A549 (cell line): ENCODE measurements around the gene BANP. TPM values are rescaled to one million over a fixed set of nuclear protein-coding genes. Genes with fewer than 3 reads are reported as not detected.
"Not testable (repeated sequence)": the region's sequence is repeated elsewhere in the genome, so short reads cannot be mapped to it uniquely, and the experiment has no call there.

Experiments used
- ATAC-seq, 2 experiments: fragments of 200-7000 bp in 1 of 2; fragments of >200 bp in 1 of 2; cut with Nextera tagmentation in 1 of 2; cut with Tn5 transposase in 1 of 2; 3 replicates each; pipeline versions ENCODE4 v1.8.0 to v1.9.1; 2018 to 2020; ENCODE audit warnings: mild to moderate bottlenecking in 1 of 2, moderate library complexity in 1 of 2
- CTCF ChIA-PET: fragments of 300-600 bp; sonication (Branson Sonifier 250); formaldehyde crosslinking; extraction: SDS; loops from one replicate; lab custom pipeline; 2021; ENCODE audit warnings: antibody characterized with exemption, inconsistent platforms; lab: Yijun Ruan, JAX
- POLR2A ChIA-PET: fragments of 350-600 bp; formaldehyde crosslinking; extraction: SDS; loops from one replicate; lab custom pipeline; 2021; ENCODE audit warnings: antibody characterized with exemption, inconsistent platforms; lab: Yijun Ruan, JAX
- DNase-seq, 2 experiments: peaks; one replicate each; pipeline versions ENCODE4 v3.0.0 to v3.0.0-alpha.2; 2011 to 2016; ENCODE audit warnings: low read depth in 1 of 2, low spot score in 1 of 2
- FAIRE-seq: peaks from 2 replicates; lab custom pipeline; 2011; peaks lifted over from hg19 to GRCh38; lab: Jason Lieb, UNC
- H3K27ac ChIP-seq, 2 experiments: fragments of >200 bp; sonication (Bioruptor Twin); formaldehyde crosslinking; 3 replicates each; pipeline ENCODE4 v1.5.1; 2016 to 2017
- H3K4me1 ChIP-seq: fragments of >200 bp; sonication (Bioruptor Twin); formaldehyde crosslinking; 3 replicates; pipeline ENCODE4 v1.6.1; 2016
- H3K4me2 ChIP-seq: fragments of >200 bp; sonication (Bioruptor Twin); formaldehyde crosslinking; 3 replicates; pipeline ENCODE4 v1.6.1; 2016
- H3K4me3 ChIP-seq: fragments of >200 bp; sonication (Bioruptor Twin); formaldehyde crosslinking; 3 replicates; pipeline ENCODE4 v1.5.1; 2016
- H3K9me3 ChIP-seq: fragments of >200 bp; sonication (Bioruptor Twin); formaldehyde crosslinking; 3 replicates; pipeline ENCODE4 v1.6.1; 2016
- ATOH8 ChIP-seq: fragments of 250-450 bp; sonication (Bioruptor Pico); IDR thresholded peaks from 2 replicates; pipeline ENCODE4 v1.5.0; 2020; ENCODE audit warnings: low read depth, mild to moderate bottlenecking, moderate library complexity
- CBX2 ChIP-seq: fragments of 200-600 bp; sonication (generic); IDR thresholded peaks from 2 replicates; pipeline ENCODE4 v1.6.1; 2016; ENCODE audit warnings: low read depth, mild to moderate bottlenecking, borderline replicate concordance
- CBX8 ChIP-seq: fragments of 200-600 bp; sonication (generic); IDR thresholded peaks from 2 replicates; pipeline ENCODE4 v1.6.1; 2016
- E2F6 ChIP-seq: IDR thresholded peaks from 2 replicates; pipeline ENCODE4 v1.6.1; 2012; ENCODE audit warnings: low read depth, borderline replicate concordance
- EHF ChIP-seq: fragments of 250-450 bp; sonication (Bioruptor Pico); IDR thresholded peaks from 2 replicates; pipeline ENCODE4 v1.5.0; 2020; ENCODE audit warnings: mild to moderate bottlenecking
- ELK1 ChIP-seq: fragments of 150-350 bp; IDR thresholded peaks from 2 replicates; pipeline ENCODE4 v1.6.1; 2014; ENCODE audit warnings: low read depth, mild to moderate bottlenecking, low read length
- EP300 ChIP-seq, 2 experiments: fragments of >200 bp; sonication (Bioruptor Twin); formaldehyde crosslinking; IDR thresholded peaks; 2 replicates in 1 of 2; 3 replicates in 1 of 2; pipeline ENCODE4 v1.6.1; 2016 to 2017
- ESRRA ChIP-seq: fragments of 150-350 bp; IDR thresholded peaks from 2 replicates; pipeline ENCODE4 v1.6.1; 2014; ENCODE audit warnings: mild to moderate bottlenecking, low read length, borderline replicate concordance
- FOSB ChIP-seq: fragments of 250-450 bp; sonication (Bioruptor Pico); IDR thresholded peaks from 2 replicates; pipeline ENCODE4 v1.5.0; 2020; ENCODE audit warnings: mild to moderate bottlenecking, moderate library complexity
- FOSL2 ChIP-seq, 2 experiments: fragments of 450-650 bp in 1 of 2; fragments of >200 bp in 1 of 2; sonication (Bioruptor Twin) in 1 of 2; formaldehyde crosslinking; IDR thresholded peaks; 2 replicates each; pipeline versions ENCODE4 v1.5.0 to v1.6.1; 2016 to 2020; ENCODE audit warnings: mild to moderate bottlenecking in 1 of 2, moderate library complexity in 1 of 2
- GATA3 ChIP-seq: IDR thresholded peaks from 2 replicates; pipeline ENCODE4 v1.6.1; 2012; ENCODE audit warnings: borderline replicate concordance
- HEYL ChIP-seq: fragments of 250-450 bp; sonication (Bioruptor Pico); IDR thresholded peaks from 2 replicates; pipeline ENCODE4 v1.8.0; 2021; ENCODE audit warnings: mild to moderate bottlenecking, moderate library complexity
- HOXB13 ChIP-seq: fragments of 250-450 bp; sonication (Bioruptor Pico); IDR thresholded peaks from 2 replicates; pipeline ENCODE4 v1.5.0; 2020; ENCODE audit warnings: low read depth, mild to moderate bottlenecking, moderate library complexity
- JUN ChIP-seq, 2 experiments: fragments of >200 bp; sonication (Bioruptor Twin); formaldehyde crosslinking; IDR thresholded peaks; 2 replicates in 1 of 2; 3 replicates in 1 of 2; pipeline ENCODE4 v1.6.1; 2016 to 2017
- KDM5A ChIP-seq: fragments of 200-600 bp; sonication (generic); IDR thresholded peaks from 2 replicates; pipeline ENCODE4 v1.6.1; 2016; ENCODE audit warnings: antibody characterized with exemption, mild to moderate bottlenecking
- MAFK ChIP-seq: fragments of 450-650 bp; IDR thresholded peaks from 2 replicates; pipeline ENCODE4 v1.6.1; 2014; ENCODE audit not compliant: partially characterized antibody
- NFE2L2 ChIP-seq: fragments of 150-350 bp; conservative IDR thresholded peaks from 2 replicates; pipeline ENCODE4 v1.6.1; 2014; ENCODE audit warnings: low read length
- NPAS2 ChIP-seq: fragments of 250-450 bp; sonication (Bioruptor Pico); IDR thresholded peaks from 2 replicates; pipeline ENCODE4 v1.8.0; 2022; ENCODE audit warnings: mild to moderate bottlenecking, moderate library complexity, borderline replicate concordance
- POLR2A ChIP-seq: IDR thresholded peaks from 2 replicates; pipeline ENCODE4 v1.6.1; 2012; ENCODE audit warnings: mild to moderate bottlenecking, low read length
- RAD21 ChIP-seq, 2 experiments: fragments of >200 bp in 1 of 2; sonication (Bioruptor Twin) in 1 of 2; formaldehyde crosslinking in 1 of 2; IDR thresholded peaks in 1 of 2; conservative IDR thresholded peaks in 1 of 2; 2 replicates in 1 of 2; 3 replicates in 1 of 2; pipeline ENCODE4 v1.6.1; 2012 to 2018; ENCODE audit warnings: inconsistent platforms in 1 of 2
- RFX5 ChIP-seq: fragments of 450-650 bp; IDR thresholded peaks from 2 replicates; pipeline ENCODE4 v1.7.1; 2014; ENCODE audit warnings: antibody characterized with exemption, mild to moderate bottlenecking, moderate library complexity
- SREBF2 ChIP-seq: fragments of 450-650 bp; IDR thresholded peaks from 2 replicates; pipeline ENCODE4 v1.6.1; 2014; ENCODE audit warnings: mild to moderate bottlenecking, moderate library complexity
- TP53 ChIP-seq: fragments of 250-450 bp; sonication (Bioruptor Pico); IDR thresholded peaks from 2 replicates; pipeline ENCODE4 v1.5.0; 2021; ENCODE audit warnings: mild to moderate bottlenecking, moderate library complexity
- USF2 ChIP-seq: fragments of 450-650 bp; IDR thresholded peaks from 2 replicates; pipeline ENCODE4 v1.6.1; 2014; ENCODE audit warnings: antibody characterized with exemption
- ZFP36 ChIP-seq: fragments of 450-650 bp; IDR thresholded peaks from 2 replicates; pipeline ENCODE4 v1.6.1; 2014; ENCODE audit warnings: borderline replicate concordance; ENCODE audit not compliant: partially characterized antibody
- WGBS: methylation state at CpG from one replicate; pipeline ENCODE4 v1.1.6; 2017; ENCODE audit errors: missing lambda C conversion rate; 5-methylcytosine and 5-hydroxymethylcytosine counted together
- polyA plus RNA-seq, 4 experiments: library from polyadenylated mRNA; depleted of rRNA in 3 of 4; stranded (reverse); fragments of >200 nt; fragmentation: RNase III in 1 of 4; extraction: RNeasy Plus Mini Kit Qiagen cat#74134 plus additional on column Dnase treatment in 1 of 4; gene quantifications; 2 replicates in 3 of 4; 3 replicates in 1 of 4; pipeline ENCODE4 v1.2.3, GENCODE V29; 2011 to 2017

BANP gene
- polyA plus RNA-seq, 2 of the 4 experiments (the other 2 are of a cell fraction) = 17.1 to 17.2 TPM

- H3K4me3 ChIP-seq, H3K9me3 ChIP-seq, H3K4me1 ChIP-seq, CTCF ChIA-PET, FAIRE-seq, H3K4me2 ChIP-seq, H3K27ac ChIP-seq, POLR2A ChIA-PET, DNase-seq, ATAC-seq: not testable (repeated sequence)
- 94% methylated on average over 26 of the region's 30 CpGs for WGBS
Observed at GRCh38 chr16:88033003-88033740, 81.9 kb downstream of the BANP start.

GRCh38 chr16:88034770-88035169 is 83.5 kb downstream of the BANP start:
- ChIA-PET POLR2A (no interaction called here), CTCF (no interaction called here)
- Histone ChIP-seq H3K27ac (no peak overlapping the region), H3K4me1 (no peaks in the 10 kb centered on the region), H3K4me3 (no peak overlapping the region)
- no peak for FAIRE-seq
- DNase-seq = no peak
- no peak for ATAC-seq
- WGBS = 90% methylated on average over 7 of the region's 7 CpGs
- no peak for TF ChIP-seq MAFK
- TF ChIP-seq NFE2L2 = no peak
- TF ChIP-seq ATOH8 (CRISPR knock-in tag) = no peak
- TF ChIP-seq NPAS2 = no peak
- no peak for TF ChIP-seq ELK1
- TF ChIP-seq JUN (IDR thresholded peaks at IDR 0.05) = no peak
- no peak for TF ChIP-seq TP53
- TF ChIP-seq HOXB13 (CRISPR knock-in tag) = no peak
- TF ChIP-seq GATA3 = no peak
- no peak for TF ChIP-seq ZFP36
- no peak for TF ChIP-seq E2F6
- TF ChIP-seq CBX8 = no peak
- no peak for TF ChIP-seq ESRRA
- TF ChIP-seq SREBF2 = no peak
- TF ChIP-seq POLR2A = no peak
- TF ChIP-seq RAD21 (conservative IDR thresholded peaks at IDR 0.05 in 1 of 2, IDR thresholded peaks at IDR 0.05 in 1 of 2) = no peak
- TF ChIP-seq, all 56 proteins: peak for 0
- H3K4me2 ChIP-seq = no peak overlapping the region
- no peaks in the 10 kb centered on the region for H3K9me3 ChIP-seq

GRCh38 chr16:88035292-88035691 is 84.1 kb downstream of the BANP start:
- no peak for TF ChIP-seq ATOH8 (CRISPR knock-in tag)
- no peak for TF ChIP-seq USF2
- no peak for TF ChIP-seq EP300 (IDR thresholded peaks at IDR 0.05)
- TF ChIP-seq HEYL (CRISPR knock-in tag) = no peak
- no peak for TF ChIP-seq MAFK
- TF ChIP-seq RFX5 = no peak
- no peak for TF ChIP-seq ESRRA
- no peak for TF ChIP-seq FOSL2 (IDR thresholded peaks at IDR 0.05)
- TF ChIP-seq FOSL2 (CRISPR knock-in tag; IDR thresholded peaks at IDR 0.05) = no peak
- no peak for TF ChIP-seq CBX8
- TF ChIP-seq HOXB13 (CRISPR knock-in tag) = no peak
- TF ChIP-seq EHF (CRISPR knock-in tag) = no peak
- TF ChIP-seq CBX2 = no peak
- no peak for TF ChIP-seq KDM5A
- no peak for TF ChIP-seq FOSB (CRISPR knock-in tag)
- 91% methylated on average over 13 of the region's 14 CpGs for WGBS
- no peak overlapping the region for H3K27ac ChIP-seq
- ChIA-PET POLR2A (no interaction called here), CTCF (no interaction called here)
- DNase-seq (no peak), ATAC-seq (peak; percentile 54 to 80; a peak in 4 of 6 replicates), FAIRE-seq (no peak)
- H3K4me1 ChIP-seq = no peaks in the 10 kb centered on the region
- H3K4me3 ChIP-seq = no peak overlapping the region
- H3K9me3 ChIP-seq = no peaks in the 10 kb centered on the region
- no peak overlapping the region for H3K4me2 ChIP-seq

GRCh38 chr16:88035884-88036639 is 84.8 kb downstream of the BANP start:
- POLR2A ChIA-PET, ATAC-seq, DNase-seq, H3K4me3 ChIP-seq, H3K27ac ChIP-seq, FAIRE-seq, H3K9me3 ChIP-seq, H3K4me2 ChIP-seq, H3K4me1 ChIP-seq, CTCF ChIA-PET: not testable (repeated sequence)
- WGBS = 96% methylated on average over 20 of the region's 30 CpGs
